ENCODE measurements around the gene APOBEC3B.
"Not testable (repeated sequence)": the region's sequence is repeated elsewhere in the genome, so short reads cannot be mapped to it uniquely, and the experiment has no call there.

APOBEC3B gene

DNA sequence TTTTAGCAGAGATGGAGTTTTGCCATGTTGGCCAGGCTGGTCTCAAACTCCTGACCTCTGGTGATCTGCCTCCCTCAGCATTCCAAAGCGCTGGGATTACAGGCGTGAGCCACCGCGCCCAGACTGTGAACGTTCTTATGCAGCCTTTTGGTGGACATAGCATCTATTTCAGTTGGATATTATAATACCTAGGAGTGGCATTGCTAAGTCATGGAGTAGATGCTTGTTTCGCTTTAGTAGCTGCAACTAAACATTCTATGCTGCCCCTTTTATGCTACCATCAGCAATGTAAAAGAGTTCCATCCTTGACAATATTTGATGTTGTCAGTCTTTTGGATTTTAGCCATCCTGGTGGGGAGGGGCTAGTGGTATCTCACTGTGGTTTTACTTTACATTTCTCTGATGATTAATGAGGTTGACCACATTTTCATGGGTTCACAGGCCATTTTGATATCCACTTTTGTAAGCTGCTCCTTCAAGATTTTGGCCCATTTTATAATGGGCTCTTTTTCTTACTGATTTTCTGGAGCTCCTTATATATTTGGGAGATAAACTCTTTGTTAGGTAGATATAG is 41.2 kb upstream of the APOBEC3B start:
- TF ChIP-seq Cebpa-rat (IDR thresholded peaks at IDR 0.05): no peak
- Histone ChIP-seq H3K4me2 (peak overlapping the region; percentile 49 to 89 (median 72)), H3K4me3 (peak overlapping the region in 3 of 10 experiments; percentile 15 to 33 (median 28); a peak in 4 of 20 replicates), H3K27ac (peak overlapping the region in 9 of 11 experiments; percentile 8 to 70 (median 49); a peak in 16 of 22 replicates), H3K4me1 (peaks cover 34 to 64% (median 44%) of the 10 kb centered on the region in 10 experiments), H4K20me1 (0 out of 22 replicates have a peak, but pooled peaks cover 0 to 7% (median 0%) of the 10 kb centered on the region in 11 experiments), H3K36me3 (no peaks in the 10 kb centered on the region), H3K9ac (peak overlapping the region in 4 of 11 experiments; percentile 4 to 56 (median 28); a peak in 7 of 22 replicates), H3K9me3 (replicated peaks in 1 of 11) (0 out of 22 replicates have a peak, but pooled peaks cover 0 to 4% (median 0%) of the 10 kb centered on the region in 11 experiments), H3K27me3 (peaks cover 0 to 11% (median 0%) of the 10 kb centered on the region in 11 experiments; a peak in 2 of 22 replicates)

DNA sequence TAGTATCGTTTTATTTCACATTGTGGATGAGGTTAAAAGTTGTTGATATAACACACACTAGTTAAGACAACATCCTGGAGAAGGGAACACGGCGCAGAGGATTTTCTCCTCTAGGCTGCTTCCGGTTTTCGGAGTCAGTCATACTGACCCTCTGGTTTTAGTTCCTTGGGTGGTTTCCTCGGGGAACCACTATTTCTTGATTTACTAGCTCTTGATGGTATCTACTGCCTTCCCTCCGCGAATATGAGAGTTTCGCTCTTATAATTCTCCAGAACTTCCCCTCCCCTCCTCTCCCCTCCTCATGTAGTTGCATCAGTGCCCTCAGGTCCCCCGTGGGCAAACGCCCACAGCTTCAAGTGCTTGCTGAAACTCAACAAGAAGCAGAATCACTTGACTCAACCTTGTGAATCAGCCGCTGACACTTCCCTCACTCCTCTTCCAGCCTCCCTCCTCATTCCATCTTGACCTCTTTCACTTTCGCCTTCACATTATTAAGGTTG is 40.6 kb upstream of the APOBEC3B start:
- peaks cover 0 to 10% (median 0%) of the 10 kb centered on the region in 11 experiments; a peak in 2 of 22 replicates for H3K27me3 ChIP-seq
- no peaks in the 10 kb centered on the region for H3K36me3 ChIP-seq
- peak overlapping the region in 5 of 10 experiments; percentile 1 to 33 (median 15); a peak in 8 of 20 replicates for H3K4me3 ChIP-seq
- 0 out of 22 replicates have a peak, but pooled peaks cover 0 to 4% (median 0%) of the 10 kb centered on the region in 11 experiments for H3K9me3 ChIP-seq (replicated peaks in 1 of 11)
- peak overlapping the region; percentile 49 to 89 (median 72) for H3K4me2 ChIP-seq
- 0 out of 22 replicates have a peak, but pooled peaks cover 0 to 7% (median 0%) of the 10 kb centered on the region in 11 experiments for H4K20me1 ChIP-seq
- peaks cover 34 to 60% (median 44%) of the 10 kb centered on the region in 10 experiments for H3K4me1 ChIP-seq
- peak overlapping the region in 4 of 11 experiments; percentile 4 to 56 (median 28); a peak in 7 of 22 replicates for H3K9ac ChIP-seq
- TF ChIP-seq Cebpa-rat (IDR thresholded peaks at IDR 0.05): peak in 8 of 11 experiments; percentile 25 to 74 (median 49); a peak in 7 of 22 replicates
- peak overlapping the region in 9 of 11 experiments; percentile 8 to 70 (median 49); a peak in 16 of 22 replicates for H3K27ac ChIP-seq

DNA sequence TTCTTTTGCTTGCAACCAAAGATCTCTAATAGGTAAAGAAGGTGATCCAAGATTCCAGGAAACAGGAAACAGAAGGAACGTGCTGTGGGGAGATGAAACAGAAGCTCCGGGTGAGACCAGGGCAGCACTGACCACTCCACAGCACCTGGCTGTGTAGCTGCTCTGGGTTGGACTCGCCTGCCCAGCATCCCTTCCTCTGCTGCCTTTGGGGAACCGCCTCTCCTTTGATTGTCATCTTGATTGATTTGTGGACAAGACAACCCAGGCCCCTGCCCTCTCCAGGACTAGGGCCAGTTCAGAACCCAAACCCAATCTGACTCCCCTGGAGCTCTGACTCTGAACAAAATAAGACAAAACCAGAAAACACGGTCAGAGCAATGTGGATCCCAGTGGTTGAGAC is 39.4 kb upstream of the APOBEC3B start:
- peak overlapping the region; percentile 49 to 89 (median 72); a peak in 21 of 22 replicates for H3K4me2 ChIP-seq
- H4K20me1 ChIP-seq: no peaks in the 10 kb centered on the region
- no peak overlapping the region for H3K4me3 ChIP-seq
- peak overlapping the region in 1 of 11 experiments; percentile 70; a peak in 2 of 22 replicates for H3K27ac ChIP-seq
- H3K27me3 ChIP-seq: peaks cover 0 to 10% (median 0%) of the 10 kb centered on the region in 11 experiments; a peak in 2 of 22 replicates
- H3K4me1 ChIP-seq: peaks cover 34 to 67% (median 44%) of the 10 kb centered on the region in 10 experiments
- no peak overlapping the region for H3K9ac ChIP-seq
- no peaks in the 10 kb centered on the region for H3K36me3 ChIP-seq
- TF ChIP-seq Cebpa-rat (IDR thresholded peaks at IDR 0.05): no peak
- 0 out of 22 replicates have a peak, but pooled peaks cover 0 to 4% (median 0%) of the 10 kb centered on the region in 11 experiments for H3K9me3 ChIP-seq (replicated peaks in 1 of 11)

DNA sequence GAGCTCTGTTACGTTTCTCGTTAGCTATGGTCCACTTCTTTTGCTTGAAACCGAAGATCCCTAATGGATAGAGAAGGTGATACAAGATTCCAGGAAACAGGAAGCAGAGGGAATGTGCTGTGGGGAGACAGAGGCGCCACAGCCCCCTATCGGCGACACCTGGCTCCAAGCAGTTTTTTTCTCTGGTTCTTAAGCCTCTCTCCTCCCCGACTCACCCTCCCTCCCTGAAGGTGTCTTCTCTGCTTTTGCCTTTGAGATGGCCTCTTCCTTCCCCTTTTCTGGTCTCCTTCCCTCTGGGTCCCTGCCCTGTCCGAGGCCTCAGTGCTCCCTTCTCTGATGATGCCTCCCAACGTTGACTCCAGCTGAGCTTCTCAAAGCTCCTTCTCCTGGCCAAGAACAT is 38.9 kb upstream of the APOBEC3B start:
- no peak for TF ChIP-seq Cebpa-rat (IDR thresholded peaks at IDR 0.05)
- Histone ChIP-seq H3K4me3 (no peak overlapping the region), H3K27me3 (peaks cover 0 to 10% (median 0%) of the 10 kb centered on the region in 11 experiments; a peak in 2 of 22 replicates), H3K4me2 (peak overlapping the region; percentile 27 to 89 (median 72)), H3K9me3 (replicated peaks in 1 of 11) (0 out of 22 replicates have a peak, but pooled peaks cover 0 to 4% (median 0%) of the 10 kb centered on the region in 11 experiments), H3K27ac (0 out of 22 replicates have a peak overlapping the region, but pooled peaks of 1 of the 11 experiments have one; percentile 22), H3K9ac (no peak overlapping the region), H3K4me1 (peaks cover 34 to 72% (median 44%) of the 10 kb centered on the region in 10 experiments), H4K20me1 (no peaks in the 10 kb centered on the region), H3K36me3 (no peaks in the 10 kb centered on the region)

DNA sequence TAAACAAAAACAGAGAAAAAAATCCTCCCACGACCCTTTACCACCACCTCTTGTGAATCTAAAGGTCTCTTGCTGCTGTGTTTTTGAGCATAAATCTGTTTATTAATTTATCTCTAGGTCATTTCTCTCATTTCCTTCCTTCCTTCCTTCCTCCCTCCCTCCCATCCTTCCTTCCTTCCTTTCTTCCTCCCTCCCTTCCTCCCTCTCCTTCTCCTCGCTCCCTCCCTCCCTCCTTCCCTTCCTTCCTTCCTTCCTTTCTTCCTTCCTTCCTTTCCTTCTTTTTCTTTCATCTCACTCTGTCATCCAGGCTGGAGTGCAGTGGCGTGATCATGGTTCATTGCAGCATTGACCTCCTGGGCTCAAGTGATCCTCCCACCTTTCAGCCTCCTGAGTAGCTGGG is 38.3 kb upstream of the APOBEC3B start:
- H3K36me3 ChIP-seq: no peaks in the 10 kb centered on the region
- H3K9me3 ChIP-seq (replicated peaks in 1 of 11): 0 out of 22 replicates have a peak, but pooled peaks cover 0 to 4% (median 0%) of the 10 kb centered on the region in 11 experiments
- H4K20me1 ChIP-seq: no peaks in the 10 kb centered on the region
- H3K9ac ChIP-seq: no peak overlapping the region
- no peak overlapping the region for H3K4me3 ChIP-seq
- 0 out of 22 replicates have a peak overlapping the region, but pooled peaks of 1 of the 11 experiments have one; percentile 22 for H3K27ac ChIP-seq
- peaks cover 34 to 75% (median 44%) of the 10 kb centered on the region in 10 experiments for H3K4me1 ChIP-seq
- peaks cover 0 to 5% (median 0%) of the 10 kb centered on the region in 11 experiments; a peak in 2 of 22 replicates for H3K27me3 ChIP-seq
- no peak for TF ChIP-seq Cebpa-rat (IDR thresholded peaks at IDR 0.05)
- peak overlapping the region; percentile 27 to 89 (median 72) for H3K4me2 ChIP-seq

DNA sequence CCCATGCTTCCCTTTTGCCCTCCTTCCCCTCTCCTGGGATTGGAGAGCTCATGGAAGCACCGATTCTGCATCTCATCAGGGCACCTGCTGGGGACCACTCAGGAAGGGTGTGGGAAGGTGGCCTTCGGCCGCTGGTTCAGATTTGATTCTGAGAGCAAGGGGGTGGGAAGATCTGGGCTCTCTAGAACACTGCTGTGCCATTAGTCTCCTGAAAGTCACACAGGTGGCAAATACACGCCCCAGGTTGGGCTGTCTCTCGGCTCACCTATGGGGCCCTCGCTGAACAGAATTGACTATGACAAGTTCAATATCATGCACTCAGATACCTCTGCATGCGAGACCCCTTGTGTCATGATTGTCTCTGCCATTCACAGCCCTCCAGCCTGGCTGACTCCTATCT is 37.5 kb upstream of the APOBEC3B start:
- H3K27ac ChIP-seq: no peak overlapping the region
- no peaks in the 10 kb centered on the region for H4K20me1 ChIP-seq
- H3K36me3 ChIP-seq: no peaks in the 10 kb centered on the region
- H3K27me3 ChIP-seq: no peaks in the 10 kb centered on the region; a peak in 1 of 22 replicates
- no peak overlapping the region for H3K9ac ChIP-seq
- H3K4me1 ChIP-seq: peaks cover 34 to 75% (median 44%) of the 10 kb centered on the region in 10 experiments
- no peak overlapping the region for H3K4me3 ChIP-seq
- 0 out of 22 replicates have a peak, but pooled peaks cover 0 to 4% (median 0%) of the 10 kb centered on the region in 11 experiments for H3K9me3 ChIP-seq (replicated peaks in 1 of 11)
- peak overlapping the region in 10 of 11 experiments; percentile 12 to 89 (median 45); a peak in 15 of 22 replicates for H3K4me2 ChIP-seq
- TF ChIP-seq Cebpa-rat (IDR thresholded peaks at IDR 0.05): no peak

DNA sequence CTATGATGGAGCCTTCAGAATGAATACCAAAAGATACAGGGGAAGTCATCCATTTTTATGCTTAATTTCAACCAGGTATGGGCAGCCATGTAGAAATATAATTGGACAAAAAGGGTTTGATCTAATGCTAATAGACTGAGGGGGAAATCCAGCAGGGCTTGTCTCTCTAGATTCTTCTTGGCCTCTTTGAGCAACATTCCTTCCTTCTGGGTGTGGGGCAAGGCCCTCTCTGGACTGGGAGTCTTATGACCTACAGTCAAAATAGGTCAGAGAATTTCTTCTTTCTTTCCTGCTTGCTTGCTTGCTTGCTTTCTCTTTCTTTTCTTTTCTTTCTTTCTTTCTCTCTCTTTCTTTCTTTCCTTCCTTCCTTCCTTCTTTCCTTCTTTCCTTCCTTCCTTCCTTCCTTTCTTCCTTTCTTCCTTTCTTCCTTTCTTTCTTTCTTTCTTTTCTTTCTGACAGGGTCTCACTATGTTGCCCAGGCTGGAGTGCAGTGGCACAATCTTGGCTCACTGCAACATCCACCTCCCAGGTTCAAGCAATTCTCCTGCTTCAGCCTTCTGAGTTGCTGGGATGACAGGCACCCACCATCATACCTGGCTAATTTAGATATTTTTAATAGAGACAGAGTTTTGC is 36.3 kb upstream of the APOBEC3B start:
- H3K27ac ChIP-seq; H3K4me3 ChIP-seq; H3K9ac ChIP-seq; H4K20me1 ChIP-seq; H3K36me3 ChIP-seq; H3K27me3 ChIP-seq; H3K9me3 ChIP-seq (replicated peaks in 1 of 11): not testable (repeated sequence)
- peaks cover 39 to 80% (median 46%) of the 10 kb centered on the region in 10 experiments for H3K4me1 ChIP-seq
- peak overlapping the region in 3 of 11 experiments; percentile 9 to 24 (median 12); a peak in 3 of 22 replicates for H3K4me2 ChIP-seq

DNA sequence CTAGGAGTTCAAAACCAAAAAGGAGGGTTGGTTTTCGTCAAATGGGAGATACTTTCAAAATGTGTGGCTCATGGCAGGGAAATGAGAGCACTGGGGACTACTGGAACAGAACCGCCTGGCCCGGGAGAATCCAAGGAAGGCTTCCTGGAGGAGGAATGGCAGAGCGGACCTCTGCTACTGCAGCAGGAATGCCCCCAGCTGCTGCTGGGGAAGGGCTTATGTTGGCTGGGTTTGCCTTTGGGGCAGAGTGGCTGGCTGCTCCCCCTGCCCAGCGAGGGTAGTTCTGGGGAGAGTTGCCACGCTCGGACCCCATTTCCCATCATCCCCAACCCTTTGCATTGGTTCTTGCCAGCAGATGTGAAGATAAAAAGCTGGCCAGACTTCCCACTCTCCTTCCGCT is 35.4 kb upstream of the APOBEC3B start:
- H3K27ac ChIP-seq: no peak overlapping the region
- H3K27me3 ChIP-seq: no peaks in the 10 kb centered on the region

More for the DNA sequence above, 35.4 kb upstream of the APOBEC3B start:
- Histone ChIP-seq H4K20me1 (no peaks in the 10 kb centered on the region), H3K4me3 (no peak overlapping the region), H3K9ac (no peak overlapping the region), H3K4me2 (peak overlapping the region in 3 of 11 experiments; percentile 24 to 39 (median 34); a peak in 4 of 22 replicates), H3K36me3 (no peaks in the 10 kb centered on the region), H3K9me3 (replicated peaks in 1 of 11) (0 out of 22 replicates have a peak, but pooled peaks cover 0 to 4% (median 0%) of the 10 kb centered on the region in 11 experiments), H3K4me1 (peaks cover 35 to 84% (median 46%) of the 10 kb centered on the region in 10 experiments)
- TF ChIP-seq Cebpa-rat (IDR thresholded peaks at IDR 0.05): no peak

Data from BLaER1 treated with 17β-estradiol and CSF1 and Interleukin-3, amounts not matched to agents 10 nM and 100 nM (cell line).